NCI-H2081 treated with DMSO at 0.1 percent for 48 hours (cell line): Measurements from ENCODE around the gene BBLN.
"Not testable (repeated sequence)": the region's sequence is repeated elsewhere in the genome, so short reads cannot be mapped to it uniquely, and the experiment has no call there.

Experiments
- DNase-seq: peaks from one replicate; lab custom pipeline; 2025; lab: John Stamatoyannopoulos, UW

BBLN gene

GRCh38 chr9:128163523-128164306 lies 3.6 kb downstream of the BBLN start:
- DNase-seq, result no peak

DNA sequence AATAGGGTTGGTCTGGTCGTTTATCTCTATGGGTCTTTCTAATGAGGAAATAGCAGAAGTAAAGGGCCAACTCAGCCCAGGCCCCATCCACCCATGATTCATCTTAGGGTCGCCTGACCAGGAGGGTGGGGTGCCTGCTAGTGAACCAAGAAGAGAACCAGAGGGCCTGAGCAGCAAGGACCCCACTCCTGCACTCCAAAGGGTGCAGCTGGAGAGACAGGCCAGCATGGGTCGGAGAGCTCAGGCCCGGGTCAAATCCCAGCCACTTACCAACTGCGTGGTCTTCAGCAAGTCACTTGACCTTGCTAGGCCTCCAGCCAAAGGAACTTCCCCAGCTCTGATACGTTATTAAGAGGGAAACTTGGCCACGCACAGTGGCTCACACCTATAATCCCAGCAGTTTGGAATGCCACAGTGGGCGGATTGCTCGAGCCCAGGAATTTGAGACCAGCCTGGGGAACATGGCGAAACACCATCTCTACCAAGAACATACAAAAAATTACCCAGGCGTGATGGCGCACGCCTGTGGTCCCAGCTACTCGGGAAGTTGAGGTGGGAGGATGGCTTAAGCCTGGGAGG lies 4.3 kb downstream of the BBLN start:
- no peak for DNase-seq

- DNase-seq, result no peak
Measured at GRCh38 chr9:128166169-128166568, 6.1 kb downstream of the BBLN start.

DNA sequence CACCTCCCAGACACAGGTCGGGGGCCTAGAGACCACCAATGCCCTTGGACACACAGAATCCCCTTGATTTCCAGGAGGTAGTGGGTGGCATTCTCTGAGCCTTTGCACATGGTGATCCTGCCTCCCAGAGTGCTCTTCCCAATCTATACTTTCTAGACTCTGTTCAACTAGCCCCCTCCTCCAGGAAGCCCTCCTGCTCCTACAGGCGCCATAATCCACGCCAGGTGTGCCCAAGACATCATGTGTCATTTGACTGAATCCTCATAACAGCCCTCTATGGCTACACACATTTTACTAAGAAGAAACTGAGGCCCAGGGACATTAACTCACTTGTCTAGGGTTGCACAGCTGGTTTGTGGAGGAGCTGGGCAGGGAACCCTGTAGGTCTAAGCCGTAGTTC lies 7.1 kb downstream of the BBLN start:
- DNase-seq, result no peak

DNA sequence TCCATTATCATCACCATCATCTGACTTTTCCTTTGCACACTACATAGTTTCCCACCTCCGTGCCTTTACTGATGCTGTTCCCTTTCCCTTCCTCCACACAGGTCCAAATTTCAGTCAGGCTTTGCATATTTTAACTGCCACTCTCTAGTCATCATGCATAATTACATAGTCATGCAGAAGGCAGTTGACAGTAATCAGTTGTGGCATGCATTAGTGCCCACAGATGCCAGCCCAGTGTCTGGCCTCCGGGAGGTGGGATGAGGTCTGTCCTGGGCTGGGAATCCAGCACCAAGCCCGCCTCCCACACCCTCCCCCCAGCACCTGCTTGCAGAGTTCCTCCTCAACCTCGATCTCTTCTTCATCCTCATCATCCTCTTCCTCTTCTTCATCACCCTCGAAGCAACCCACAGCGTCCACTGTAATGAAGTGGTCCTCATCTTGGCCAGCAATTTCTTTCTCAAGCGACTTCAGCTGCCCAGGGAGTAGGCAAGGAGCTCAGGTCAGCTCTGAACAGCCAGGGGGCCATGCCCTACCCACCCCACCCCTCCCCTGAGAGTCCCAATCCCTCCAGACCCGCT lies 8.8 kb downstream of the BBLN start:
- no peak for DNase-seq

DNA sequence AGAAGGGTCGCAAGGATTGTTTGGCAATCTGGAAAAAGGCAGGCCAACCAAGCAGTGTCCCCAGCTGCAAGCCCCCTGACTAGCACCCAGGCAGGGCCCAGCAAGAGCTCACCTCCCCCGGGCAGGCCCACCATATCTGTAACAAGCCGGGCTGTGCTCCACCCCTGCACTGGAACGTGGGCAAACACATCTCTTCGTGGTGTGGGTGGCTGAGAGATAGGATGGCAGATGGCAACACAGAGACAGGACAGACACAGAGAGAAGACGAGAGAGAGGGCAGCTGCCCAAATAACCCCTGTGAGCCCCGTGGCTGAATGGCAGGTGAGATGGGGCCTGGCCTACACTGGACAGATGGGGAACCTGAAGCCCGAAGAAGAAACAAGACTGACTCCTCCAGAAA lies 9.4 kb downstream of the BBLN start:
- no peak for DNase-seq

DNA sequence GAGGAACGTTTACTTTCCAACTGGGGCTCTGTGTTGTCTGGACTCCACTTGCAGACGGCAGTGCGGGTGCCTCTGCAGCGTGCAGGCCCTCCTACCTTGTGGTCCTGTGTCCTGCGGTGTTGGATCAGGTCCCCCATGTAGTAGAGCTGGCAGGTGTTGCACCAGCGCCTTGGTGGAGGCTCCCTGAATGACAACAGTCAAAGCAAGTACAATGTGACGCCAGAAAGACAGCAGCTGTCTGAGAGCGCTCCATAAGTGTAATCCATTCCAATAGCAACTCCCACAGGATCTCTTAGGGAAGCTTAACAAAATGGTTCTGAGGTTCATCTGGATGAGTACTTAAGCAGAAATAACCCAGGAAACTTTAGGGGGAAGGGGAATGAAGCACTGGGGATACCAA lies 9.9 kb downstream of the BBLN start:
- no peak for DNase-seq

DNA sequence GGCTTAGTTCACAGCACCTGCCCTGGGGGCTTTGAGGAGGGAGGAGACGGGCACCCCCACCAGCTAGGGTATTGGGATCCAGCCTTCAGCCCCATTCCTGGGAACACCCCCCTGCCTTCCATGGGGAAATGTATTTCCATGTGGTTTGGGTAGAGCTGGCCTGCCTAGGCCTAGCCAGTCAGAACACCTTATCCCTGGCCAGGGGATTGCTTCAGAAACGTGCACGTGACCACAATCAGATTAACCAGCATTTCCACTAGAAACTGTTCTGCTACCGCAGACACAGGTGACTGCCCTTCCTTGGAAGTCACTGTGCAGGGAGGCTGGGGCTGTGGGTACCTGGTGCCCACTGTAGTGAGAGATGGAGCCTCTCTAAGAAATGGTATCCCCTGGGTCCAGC lies 14.0 kb downstream of the BBLN start:
- no peak for DNase-seq

DNA sequence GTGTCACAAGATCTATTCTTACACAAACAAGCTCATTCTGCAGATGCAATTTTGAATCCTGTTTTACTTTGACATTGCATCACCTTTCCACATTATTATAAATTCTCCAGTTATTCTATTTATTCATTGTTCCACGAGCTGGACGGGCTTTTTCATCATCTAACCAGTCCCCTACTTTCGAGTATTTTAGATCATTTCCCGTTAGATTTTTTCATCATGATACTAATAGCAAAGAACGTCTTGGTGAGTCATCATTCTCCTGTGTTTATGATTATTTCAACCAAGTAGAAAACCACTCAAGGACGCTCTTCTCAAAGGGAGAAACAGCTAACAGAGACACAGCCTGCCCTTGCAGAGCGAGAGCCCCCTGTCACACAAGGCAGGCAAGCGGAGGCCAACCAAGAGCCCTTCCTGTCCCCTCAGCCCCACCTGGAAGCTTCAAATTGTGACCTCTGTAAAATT lies 15.1 kb downstream of the BBLN start:
- no peak for DNase-seq

DNA sequence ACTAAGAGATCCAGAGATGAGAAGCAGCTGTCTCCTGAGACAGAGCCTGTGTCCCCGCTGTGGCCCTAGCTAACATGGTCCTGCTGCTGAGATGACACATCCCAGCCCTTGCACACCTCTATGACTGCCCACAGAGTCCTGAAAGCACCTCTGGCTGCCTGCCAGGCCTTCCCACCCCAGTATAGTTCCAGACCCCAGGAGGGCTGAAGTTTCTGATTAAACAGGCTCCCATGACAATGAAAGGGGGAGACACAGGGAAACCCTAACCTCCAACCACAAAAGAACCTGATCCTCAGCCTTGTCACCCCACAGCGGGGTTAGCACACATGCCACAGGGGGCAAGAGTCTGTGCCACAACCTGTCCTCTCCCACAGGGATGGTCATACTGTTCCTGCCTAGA lies 15.7 kb downstream of the BBLN start:
- no peak for DNase-seq

DNA sequence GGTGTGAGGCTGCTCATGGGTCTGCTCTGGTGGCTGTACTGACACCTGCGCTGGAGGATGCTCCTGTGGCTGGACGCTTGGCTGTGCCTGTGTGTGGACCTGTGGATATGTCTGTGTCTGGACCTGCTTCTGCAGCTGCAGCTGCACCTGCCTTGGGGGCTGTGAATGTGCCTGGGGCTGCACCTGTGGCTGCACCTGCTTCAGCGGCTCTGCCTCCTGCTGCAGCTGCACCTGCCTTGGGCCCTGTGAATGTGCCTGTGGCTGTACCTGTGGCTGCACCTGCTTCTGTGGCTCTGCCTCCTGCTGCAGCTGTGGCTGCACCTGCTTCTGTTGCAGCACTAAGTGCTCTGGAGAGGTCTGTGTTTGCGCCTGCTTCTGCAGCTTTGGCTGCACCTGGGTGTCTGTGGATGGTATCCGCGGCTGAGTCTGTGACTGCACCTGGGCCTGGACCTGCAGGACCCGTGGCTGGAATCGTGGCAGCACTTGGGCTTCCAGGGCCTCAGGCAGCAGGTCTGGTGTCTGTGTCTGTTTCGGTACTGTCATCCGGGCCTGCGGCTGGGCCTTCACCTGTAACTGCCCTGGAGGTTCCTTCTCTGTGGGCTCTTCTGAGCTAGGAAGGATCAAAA lies 18.9 kb downstream of the BBLN start:
- DNase-seq, result no peak

DNA sequence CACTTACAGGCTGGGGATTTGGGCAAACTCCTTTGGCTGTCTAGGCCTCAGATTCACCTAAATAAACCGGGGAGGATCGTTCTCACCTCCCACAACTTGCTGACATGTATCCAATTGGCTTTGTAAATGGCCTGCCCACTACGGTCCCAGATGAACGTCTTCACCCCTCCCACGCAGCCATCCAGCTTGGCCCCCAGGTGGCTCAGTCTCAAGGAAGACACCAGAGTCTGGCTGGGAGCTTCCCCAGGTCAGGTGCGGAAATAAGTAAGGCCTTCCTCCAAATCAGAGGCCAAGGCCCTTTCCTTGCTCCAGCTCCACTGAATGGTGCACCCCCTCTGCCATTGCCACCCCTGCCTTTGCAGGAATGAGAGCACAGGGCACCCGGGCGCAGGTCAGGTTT lies 19.9 kb downstream of the BBLN start:
- DNase-seq, result no peak

DNA sequence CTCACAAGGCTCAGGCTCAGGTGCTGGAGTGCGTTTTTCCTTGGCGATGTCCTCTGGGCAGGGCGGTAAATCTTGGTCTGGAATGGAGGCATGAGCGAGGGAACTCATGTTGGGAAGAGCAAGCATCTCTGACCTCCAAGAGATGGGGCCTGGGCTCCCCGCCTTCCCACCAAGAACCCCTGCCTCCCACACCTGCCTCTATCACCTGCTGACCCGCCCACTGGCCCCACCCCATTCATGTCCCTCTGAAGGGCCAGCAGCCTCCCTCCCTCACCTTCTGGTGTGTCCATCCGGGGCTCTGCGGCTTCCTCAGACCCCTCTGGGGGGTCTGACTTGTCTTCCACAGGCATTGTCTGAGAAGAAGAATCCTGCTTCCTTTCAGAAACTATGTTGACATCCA lies 20.4 kb downstream of the BBLN start:
- DNase-seq, result no peak

GRCh38 chr9:128181480-128181879 lies 21.4 kb downstream of the BBLN start:
- DNase-seq, result not testable (repeated sequence)

DNA sequence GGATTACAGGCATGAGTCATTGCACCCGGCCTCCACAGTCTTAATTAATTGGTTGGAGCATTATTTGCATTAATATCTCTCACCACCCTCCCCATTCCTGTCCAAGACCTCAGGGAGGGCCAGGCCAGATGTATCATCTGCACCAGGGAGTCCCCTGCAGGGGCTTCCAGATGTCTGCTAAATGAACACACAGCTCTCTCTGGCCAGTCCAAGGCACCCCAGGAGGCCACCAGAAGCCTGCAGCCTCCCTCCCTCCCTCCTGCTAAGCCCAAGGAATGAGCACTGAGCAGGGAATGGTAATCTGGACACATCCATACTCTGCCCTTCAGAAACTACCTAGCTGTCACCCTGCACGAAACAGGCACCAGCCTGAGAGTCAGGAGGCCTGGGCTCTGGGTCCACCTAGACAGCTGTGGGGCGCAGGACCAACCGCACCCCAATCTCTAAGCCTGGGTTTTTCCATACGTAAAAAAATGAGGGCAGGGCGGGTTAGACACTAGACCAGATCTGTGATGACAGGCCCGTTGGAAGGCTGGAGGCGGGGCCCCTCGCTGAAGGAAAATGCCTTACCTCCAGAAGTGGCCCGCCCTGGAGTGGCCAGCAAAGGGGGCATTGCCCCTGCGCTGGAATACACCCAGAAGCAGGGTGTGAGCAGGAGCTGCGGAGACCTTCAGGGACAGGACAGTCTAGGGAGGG lies 23.0 kb downstream of the BBLN start:
- DNase-seq, result no peak

DNA sequence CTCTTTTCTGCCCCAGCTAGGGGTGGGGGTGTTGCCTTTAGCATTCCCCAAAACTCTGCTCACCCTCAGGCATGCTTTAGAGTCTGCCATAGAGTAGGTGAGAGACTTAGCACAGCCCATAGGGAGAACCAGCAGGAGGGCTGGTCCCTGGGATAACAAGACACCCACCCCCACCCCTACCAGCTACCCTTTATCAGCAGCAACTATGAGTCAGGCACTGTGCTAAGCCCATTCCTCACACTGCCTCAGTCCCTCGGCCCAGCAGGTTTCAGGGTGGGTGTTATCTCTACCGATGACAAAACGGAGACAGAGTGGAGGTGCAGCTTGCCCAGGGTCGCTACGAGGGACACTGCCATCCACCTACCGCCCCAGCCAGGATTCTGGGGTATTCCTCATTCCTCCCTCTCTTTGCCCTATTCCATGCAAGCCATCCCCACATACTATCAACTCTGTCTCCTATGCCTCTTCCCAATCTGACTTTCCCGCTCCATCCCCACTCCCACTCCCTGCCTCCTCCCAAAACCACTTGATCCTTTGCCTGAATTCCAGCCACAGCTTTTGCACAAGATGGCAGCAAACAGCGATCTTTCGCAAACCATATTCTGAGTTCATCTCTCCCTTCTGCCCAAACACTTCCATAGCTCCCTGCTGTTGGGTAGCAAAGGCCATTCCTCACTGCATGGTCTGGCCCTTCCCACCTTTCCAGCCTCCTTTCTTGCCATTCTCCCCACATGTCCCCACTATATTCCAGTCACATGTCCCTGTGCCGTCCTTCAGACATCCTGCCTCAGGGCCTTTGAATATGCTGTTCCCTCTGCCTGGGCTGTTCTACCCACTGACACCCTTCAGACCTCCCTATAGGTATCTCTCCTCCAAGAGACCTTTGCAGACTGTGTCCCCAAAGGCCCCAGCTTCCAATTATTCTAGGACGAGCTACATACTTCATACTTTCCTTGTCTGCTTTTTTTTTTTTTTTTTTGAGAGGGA lies 26.2 kb downstream of the BBLN start:
- no peak for DNase-seq

DNA sequence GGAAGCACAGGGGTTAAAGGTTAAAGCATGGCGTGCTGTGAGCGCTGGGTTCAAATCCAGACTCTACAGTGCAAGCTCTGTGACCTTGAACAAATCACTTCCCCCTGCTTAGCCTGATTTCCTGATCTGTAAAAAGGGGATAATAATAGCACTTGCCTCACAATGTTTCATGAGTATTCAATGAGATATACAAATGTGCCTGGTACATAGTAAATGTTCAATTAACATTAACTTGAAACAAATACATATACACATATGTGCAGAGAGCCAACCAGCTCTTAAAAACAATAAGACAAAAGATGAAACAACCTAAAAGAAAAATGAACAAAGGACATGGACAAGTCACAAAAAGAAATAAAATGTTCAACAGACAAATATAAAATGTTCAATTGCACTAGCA lies 27.3 kb downstream of the BBLN start:
- no peak for DNase-seq

DNA sequence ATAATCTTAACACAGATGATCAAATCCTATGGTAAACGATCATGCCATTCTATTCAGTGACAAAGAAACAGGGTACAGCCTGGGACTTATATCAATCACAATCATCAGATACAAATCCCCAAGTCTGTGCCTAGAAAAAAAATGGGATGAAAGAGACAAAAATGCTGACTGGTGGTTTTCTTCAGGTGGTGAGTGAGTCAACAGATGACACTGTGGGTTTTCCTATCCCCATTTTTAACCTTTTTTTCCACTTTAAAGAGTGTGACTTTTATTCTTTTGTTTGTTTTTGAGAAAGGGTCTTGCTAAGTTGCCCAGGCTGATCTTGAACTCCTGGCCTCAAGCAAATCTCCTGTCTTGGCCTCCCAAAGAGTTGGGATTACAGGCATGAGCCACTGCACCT lies 28.1 kb downstream of the BBLN start:
- DNase-seq, result no peak

- no peak for DNase-seq
Measured at GRCh38 chr9:128190013-128190412, 29.9 kb downstream of the BBLN start.

- no peak for DNase-seq
Measured at GRCh38 chr9:128190516-128191405, 30.7 kb downstream of the BBLN start.
